HEK293 (cell line): ENCODE data around the gene CALML3.

ENCODE experiments used
- CTCF ChIA-PET: fragments of 350-600 bp; formaldehyde crosslinking; extraction: SDS; loops from one replicate; lab custom pipeline; 2021; ENCODE audit warnings: antibody characterized with exemption; lab: Yijun Ruan, JAX
- POLR2A ChIA-PET: fragments of 300-600 bp; formaldehyde crosslinking; extraction: SDS; loops from one replicate; lab custom pipeline; 2020; ENCODE audit warnings: antibody characterized with exemption, inconsistent platforms; lab: Yijun Ruan, JAX
- H3K27ac ChIP-seq: fragments of 200-500 bp; sonication (Bioruptor generic); 2 replicates; pipeline ENCODE4 v1.5.1; 2014; ENCODE audit warnings: low read depth, low read length, control low read depth, inconsistent platforms; ENCODE audit errors: extremely low read depth
- H3K36me3 ChIP-seq, 2 experiments: fragments of 200-500 bp in 1 of 2; sonication (Bioruptor generic) in 1 of 2; 1 replicate in 1 of 2; 2 replicates in 1 of 2; pipeline ENCODE4 v1.5.1; 2014 to 2017; ENCODE audit warnings: inconsistent platforms in 2 of 2, low read length in 2 of 2; ENCODE audit not compliant: control insufficient read depth in 2 of 2, insufficient read depth in 1 of 2
- H3K4me1 ChIP-seq: fragments of 200-500 bp; sonication (Bioruptor generic); 2 replicates; pipeline ENCODE4 v1.5.1; 2014; ENCODE audit warnings: mild to moderate bottlenecking, low read length, inconsistent platforms; ENCODE audit not compliant: control insufficient read depth, insufficient read depth
- H3K4me3 ChIP-seq: 2 replicates; pipeline ENCODE4 v1.5.1; 2011; ENCODE audit warnings: low read depth, mild to moderate bottlenecking, control low read depth, low read length, moderate library complexity
- H3K9me3 ChIP-seq: fragments of 200-500 bp; sonication (Bioruptor generic); 2 replicates; pipeline ENCODE4 v1.5.1; 2014; ENCODE audit warnings: low read depth, low read length, inconsistent platforms; ENCODE audit not compliant: control insufficient read depth, insufficient read depth
- HOXC10 ChIP-seq: sonication (generic); formaldehyde crosslinking; IDR thresholded peaks from 2 replicates; pipeline ENCODE4 v1.8.1; 2023; ENCODE audit warnings: mild to moderate bottlenecking, missing genetic modification reagents
- PATZ1 ChIP-seq: fragments of 450-650 bp; formaldehyde crosslinking; IDR thresholded peaks from 2 replicates; pipeline ENCODE4 v1.5.1; 2016; ENCODE audit warnings: missing biosample characterization, missing genetic modification characterization
- RBAK ChIP-seq: fragments of 450-650 bp; formaldehyde crosslinking; IDR thresholded peaks from 2 replicates; pipeline ENCODE4 v1.5.1; 2016; ENCODE audit warnings: missing biosample characterization, missing genetic modification characterization
- REPIN1 ChIP-seq: fragments of 450-650 bp; formaldehyde crosslinking; IDR thresholded peaks from 2 replicates; pipeline ENCODE4 v1.5.1; 2017; ENCODE audit warnings: missing biosample characterization, missing genetic modification characterization, low read depth
- ZBTB10 ChIP-seq: fragments of 450-650 bp; formaldehyde crosslinking; IDR thresholded peaks from 2 replicates; pipeline ENCODE4 v1.5.1; 2016; ENCODE audit warnings: missing biosample characterization, missing genetic modification characterization
- ZBTB21 ChIP-seq: fragments of 450-650 bp; formaldehyde crosslinking; IDR thresholded peaks from 2 replicates; pipeline ENCODE4 v1.5.1; 2017; ENCODE audit warnings: missing biosample characterization, missing genetic modification characterization
- ZBTB44 ChIP-seq: fragments of 450-650 bp; IDR thresholded peaks from 2 replicates; pipeline ENCODE4 v1.5.1; 2018; ENCODE audit warnings: missing biosample characterization, mild to moderate bottlenecking, missing genetic modification characterization
- ZFHX2 ChIP-seq: fragments of 450-650 bp; formaldehyde crosslinking; conservative IDR thresholded peaks from 2 replicates; pipeline ENCODE4 v1.5.1; 2016; ENCODE audit warnings: missing biosample characterization, missing genetic modification characterization
- ZNF10 ChIP-seq: fragments of 450-650 bp; formaldehyde crosslinking; IDR thresholded peaks from 2 replicates; pipeline ENCODE4 v1.5.1; 2017; ENCODE audit warnings: missing biosample characterization, missing genetic modification characterization
- ZNF155 ChIP-seq: fragments of 450-650 bp; formaldehyde crosslinking; IDR thresholded peaks from 2 replicates; pipeline ENCODE4 v1.5.1; 2016; ENCODE audit warnings: missing biosample characterization, missing genetic modification characterization
- ZNF202 ChIP-seq: fragments of 450-650 bp; formaldehyde crosslinking; IDR thresholded peaks from 2 replicates; pipeline ENCODE4 v1.5.1; 2016; ENCODE audit warnings: missing biosample characterization, missing genetic modification characterization, borderline replicate concordance
- ZNF26 ChIP-seq: fragments of 450-650 bp; formaldehyde crosslinking; IDR thresholded peaks from 2 replicates; pipeline ENCODE4 v1.5.1; 2016; ENCODE audit warnings: missing biosample characterization, missing genetic modification characterization
- ZNF558 ChIP-seq: fragments of 450-650 bp; formaldehyde crosslinking; IDR thresholded peaks from 2 replicates; pipeline ENCODE4 v1.5.1; 2016; ENCODE audit warnings: missing biosample characterization, missing genetic modification characterization
- ZNF600 ChIP-seq: fragments of 450-650 bp; formaldehyde crosslinking; IDR thresholded peaks from 2 replicates; pipeline ENCODE4 v1.5.1; 2016; ENCODE audit warnings: missing biosample characterization, missing genetic modification characterization
- ZNF670 ChIP-seq: fragments of 450-650 bp; formaldehyde crosslinking; IDR thresholded peaks from 2 replicates; pipeline ENCODE4 v1.5.1; 2016; ENCODE audit warnings: missing biosample characterization, missing genetic modification characterization, low read depth
- ZNF701 ChIP-seq: fragments of 450-650 bp; formaldehyde crosslinking; IDR thresholded peaks from 2 replicates; pipeline ENCODE4 v1.5.1; 2016; ENCODE audit warnings: missing biosample characterization, missing genetic modification characterization
- ZNF792 ChIP-seq: fragments of 450-650 bp; formaldehyde crosslinking; IDR thresholded peaks from 2 replicates; pipeline ENCODE4 v1.5.1; 2016; ENCODE audit warnings: missing biosample characterization, missing genetic modification characterization

CALML3 gene

GRCh38 chr10:5506751-5507648, 17.8 kb upstream of the CALML3 start:
- Histone ChIP-seq H3K27ac (no peak overlapping the region), H3K36me3 (no peaks in the 10 kb centered on the region), H3K9me3 (no peaks in the 10 kb centered on the region), H3K4me1 (no peaks in the 10 kb centered on the region), H3K4me3 (no peak overlapping the region)
- ChIA-PET POLR2A (no interaction called here), CTCF (interaction anchor here (0.6 kb wide), 1 partner anchor 201 kb away, joined by 3 read pairs; no protein-coding TSS in a partner anchor)
- no peak for TF ChIP-seq PATZ1 (tag by site-specific recombination)
- TF ChIP-seq ZNF670 (tag by site-specific recombination) = no peak
- TF ChIP-seq HOXC10 (CRISPR knock-in tag) = no peak
- TF ChIP-seq RBAK = no peak
- no peak for TF ChIP-seq ZNF26
- no peak for TF ChIP-seq REPIN1
- no peak for TF ChIP-seq ZNF10
- no peak for TF ChIP-seq ZFHX2 (tag by site-specific recombination)
- TF ChIP-seq ZNF701 (tag by site-specific recombination) = no peak
- no peak for TF ChIP-seq ZNF792 (tag by site-specific recombination)
- no peak for TF ChIP-seq ZBTB21 (tag by site-specific recombination)
- TF ChIP-seq ZNF155 (tag by site-specific recombination) = no peak

- POLR2A ChIA-PET = no interaction called here
These were observed 17.1 kb upstream of the CALML3 start for GRCh38 chr10:5507649-5508131.

More at GRCh38 chr10:5507649-5508131, 17.1 kb upstream of the CALML3 start:
- Histone ChIP-seq H3K4me3 (no peak overlapping the region), H3K9me3 (no peaks in the 10 kb centered on the region), H3K27ac (no peak overlapping the region), H3K36me3 (no peaks in the 10 kb centered on the region), H3K4me1 (no peaks in the 10 kb centered on the region)
- CTCF ChIA-PET = no interaction called here
- no peak for TF ChIP-seq ZBTB44 (tag by site-specific recombination)
- TF ChIP-seq ZBTB10 (tag by site-specific recombination) = no peak
- TF ChIP-seq ZNF202 (tag by site-specific recombination) = no peak
- no peak for TF ChIP-seq ZNF600 (tag by site-specific recombination)
- TF ChIP-seq ZNF558 (tag by site-specific recombination) = no peak
